Measurements from ENCODE around the gene INHBC.

The INHBC gene

GRCh38 chr12:57470286-57470969 is 35.8 kb downstream of the INHBC start:
- DNase-seq: no peak

GRCh38 chr12:57470970-57471656 is 36.5 kb downstream of the INHBC start:
- no peak for DNase-seq

- no peak for DNase-seq
These were observed 37.1 kb downstream of the INHBC start for GRCh38 chr12:57471661-57472060.

- DNase-seq: no peak
These were observed 37.8 kb downstream of the INHBC start for GRCh38 chr12:57472391-57472790.

GRCh38 chr12:57473392-57473791 is 38.8 kb downstream of the INHBC start:
- no peak for DNase-seq

- DNase-seq: no peak
These were observed 39.3 kb downstream of the INHBC start for GRCh38 chr12:57473886-57474285.

- DNase-seq: no peak
These were observed 39.8 kb downstream of the INHBC start for GRCh38 chr12:57474430-57474829.

- DNase-seq: no peak
These were observed 40.3 kb downstream of the INHBC start for GRCh38 chr12:57474862-57475261.

- DNase-seq: no peak
These were observed 40.9 kb downstream of the INHBC start for GRCh38 chr12:57475271-57476161.

- DNase-seq: peak; percentile 68 to 69
These were observed 41.8 kb downstream of the INHBC start for GRCh38 chr12:57476162-57476992.

GRCh38 chr12:57476993-57477709 is 42.6 kb downstream of the INHBC start:
- DNase-seq: no peak

- peak in 1 of 2 experiments; percentile 62 for DNase-seq
These were observed 43.4 kb downstream of the INHBC start for GRCh38 chr12:57477710-57478681.

- DNase-seq: no peak
These were observed 44.4 kb downstream of the INHBC start for GRCh38 chr12:57479043-57479375.

- DNase-seq: peak in 1 of 2 experiments; percentile 68
These were observed 45.0 kb downstream of the INHBC start, which contains the start of gene ARHGAP9 for GRCh38 chr12:57479376-57480115. TSS of gene ARHGAP9 (minus strand) at chr12:57479866. CDS start at chr12:57479406, 460 bp downstream.

- DNase-seq: no peak
These were observed 47.1 kb downstream of the INHBC start for GRCh38 chr12:57481671-57482070.

GRCh38 chr12:57483466-57483865 is 48.9 kb downstream of the INHBC start:
- no peak for DNase-seq

GRCh38 chr12:57485695-57486094 is 51.1 kb downstream of the INHBC start:
- no peak for DNase-seq

GRCh38 chr12:57487055-57487596 is 52.5 kb downstream of the INHBC start:
- DNase-seq: no peak

- DNase-seq: peak; percentile 83 to 93
These were observed 53.2 kb downstream of the INHBC start, which contains the start of gene MARS1 for GRCh38 chr12:57487597-57488401. TSS of gene MARS1 (plus strand) at chr12:57488068. CDS start at chr12:57488091, 23 bp downstream.

Measured in stimulated activated CD4-positive, alpha-beta T cell treated with anti-CD3 and anti-CD28 coated beads, Interleukin-4, amount 100 ng/mL, for 4 hours (primary cell).